ENCODE data around the gene EXOC1L.
"Not testable (repeated sequence)": the region's sequence is repeated elsewhere in the genome, so short reads cannot be mapped to it uniquely, and the experiment has no call there.

EXOC1L gene

DNA sequence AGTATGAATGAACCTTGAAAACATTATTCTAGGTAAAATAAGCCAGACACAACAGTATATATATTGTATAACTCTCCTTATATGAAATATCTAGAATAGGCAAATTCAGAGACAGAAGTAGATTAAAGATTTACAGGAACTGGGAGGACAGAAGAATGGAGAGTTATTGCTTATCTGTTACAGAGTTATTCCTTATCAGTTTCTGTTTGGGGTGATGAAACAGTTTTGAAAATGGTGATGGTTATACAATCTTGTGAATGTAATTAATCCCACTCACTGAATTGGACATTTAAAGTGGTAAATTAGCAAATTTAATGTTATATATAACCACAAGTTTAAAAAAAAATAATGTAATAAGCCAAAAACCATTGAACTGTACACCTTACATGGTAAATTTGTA, 19.4 kb downstream of the EXOC1L start:
- no peak for DNase-seq

DNA sequence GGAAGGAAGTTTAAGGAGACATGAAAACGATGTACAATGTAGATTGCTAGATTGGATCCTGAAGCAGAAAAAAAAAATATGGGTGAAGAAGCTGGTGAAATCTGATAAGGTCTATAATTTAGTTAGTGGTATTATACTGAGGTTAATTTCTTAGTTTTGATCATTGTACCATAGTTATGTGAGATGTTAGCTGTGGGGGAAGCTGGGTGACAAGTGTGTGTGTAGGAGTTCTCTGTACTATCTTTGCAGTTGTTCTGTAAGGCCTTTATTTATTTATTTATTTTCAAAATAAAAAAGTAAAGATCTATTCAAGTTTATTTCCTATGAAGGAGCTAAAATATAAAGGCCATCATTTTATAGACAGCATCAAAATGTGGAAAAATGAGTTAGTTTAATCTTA, 21.4 kb downstream of the EXOC1L start:
- DNase-seq, result no peak

DNA sequence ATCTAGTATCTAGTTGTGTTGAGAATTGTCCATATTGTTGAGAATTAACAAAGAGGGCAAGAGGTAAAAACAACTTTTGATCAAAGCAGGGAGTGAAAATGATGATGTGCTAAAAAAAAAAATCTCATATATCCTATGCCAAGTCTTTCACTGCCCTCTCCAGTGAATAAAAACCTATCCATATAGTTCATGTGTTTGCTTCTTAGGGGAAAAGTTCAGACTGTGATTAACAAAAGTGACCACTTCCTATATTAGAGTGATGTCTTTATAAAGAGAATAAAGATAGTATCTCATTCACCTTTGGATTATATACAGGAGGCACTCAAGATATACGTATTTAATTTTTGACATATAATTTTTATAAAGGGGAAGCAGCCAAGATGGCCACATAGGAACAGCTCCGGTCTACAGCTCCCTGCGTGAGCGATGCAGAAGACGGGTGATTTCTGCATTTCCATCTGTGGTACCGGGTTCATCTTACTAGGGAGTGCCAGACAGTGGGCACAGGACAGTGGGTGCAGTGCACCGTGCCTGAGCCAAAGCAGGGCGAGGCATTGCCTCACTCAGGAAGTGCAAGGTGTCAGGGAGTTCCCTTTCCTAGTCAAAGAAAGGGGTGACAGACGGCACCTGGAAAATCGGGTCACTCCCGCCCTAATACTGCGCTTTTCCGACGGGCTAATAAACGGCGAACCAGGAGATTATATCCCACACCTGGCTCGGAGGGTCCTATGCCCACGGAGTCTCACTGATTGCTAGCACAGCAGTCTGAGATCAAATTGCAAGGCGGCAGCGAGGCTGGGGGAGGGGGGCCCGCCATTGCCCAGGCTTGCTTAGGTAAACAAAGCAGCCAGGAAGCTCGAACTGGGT, 22.0 kb downstream of the EXOC1L start:
- not testable (repeated sequence) for DNase-seq

DNA sequence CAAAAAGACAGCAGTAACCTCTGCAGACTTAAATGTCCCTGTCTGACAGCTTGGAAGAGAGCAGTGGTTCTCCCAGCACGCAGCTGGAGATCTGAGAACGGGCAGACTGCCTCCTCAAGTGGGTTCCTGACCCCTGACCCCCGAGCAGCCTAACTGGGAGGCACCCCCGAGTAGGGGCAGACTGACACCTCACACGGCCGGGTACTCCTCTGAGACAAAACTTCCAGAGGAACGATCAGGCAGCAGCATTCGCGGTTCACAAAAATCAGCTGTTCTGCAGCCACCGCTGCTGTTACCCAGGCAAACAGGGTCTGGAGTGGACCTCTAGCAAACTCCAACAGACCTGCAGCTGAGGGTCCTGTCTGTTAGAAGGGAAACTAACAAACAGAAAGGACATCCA, 22.7 kb downstream of the EXOC1L start:
- DNase-seq, result not testable (repeated sequence)

DNA sequence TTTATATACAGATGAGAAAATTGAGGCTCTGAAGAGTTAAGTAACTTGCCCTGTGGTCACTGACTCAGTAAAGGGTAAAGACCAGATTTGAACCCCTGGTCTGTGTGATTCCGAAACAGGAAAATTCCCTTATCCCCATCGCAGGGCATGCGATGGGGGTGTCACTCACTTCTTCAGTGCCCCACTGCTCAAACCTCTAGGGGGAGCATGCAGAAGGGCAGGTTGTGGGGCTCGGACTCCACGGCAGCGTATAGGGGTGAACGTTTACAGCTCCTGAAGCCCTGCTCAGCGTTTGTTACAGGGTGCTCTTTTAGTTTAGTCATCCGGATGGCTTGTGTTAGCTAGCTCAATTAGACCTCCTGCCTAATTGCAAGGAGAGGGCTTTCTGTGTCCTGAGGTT, 30.1 kb downstream of the EXOC1L start:
- DNase-seq, result no peak

DNA sequence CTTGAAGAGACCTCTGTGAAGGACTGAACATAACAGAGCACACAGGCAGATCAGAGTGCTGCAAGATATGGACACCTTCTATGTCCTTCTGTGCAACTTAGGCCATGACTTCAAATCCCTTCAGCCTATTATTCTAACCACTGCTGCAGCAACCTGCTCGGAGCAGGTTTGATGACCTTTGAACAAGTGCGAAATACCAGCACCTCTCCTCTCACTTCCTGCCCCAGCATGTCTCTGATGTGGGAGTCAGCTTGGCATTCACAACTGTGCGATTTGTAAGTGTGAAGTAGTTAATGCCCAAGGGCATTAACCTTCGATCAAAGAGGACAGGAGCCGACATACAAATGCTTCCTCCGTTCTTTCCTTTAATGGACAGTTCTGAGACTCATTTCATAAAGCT, 32.3 kb downstream of the EXOC1L start:
- no peak for DNase-seq

DNA sequence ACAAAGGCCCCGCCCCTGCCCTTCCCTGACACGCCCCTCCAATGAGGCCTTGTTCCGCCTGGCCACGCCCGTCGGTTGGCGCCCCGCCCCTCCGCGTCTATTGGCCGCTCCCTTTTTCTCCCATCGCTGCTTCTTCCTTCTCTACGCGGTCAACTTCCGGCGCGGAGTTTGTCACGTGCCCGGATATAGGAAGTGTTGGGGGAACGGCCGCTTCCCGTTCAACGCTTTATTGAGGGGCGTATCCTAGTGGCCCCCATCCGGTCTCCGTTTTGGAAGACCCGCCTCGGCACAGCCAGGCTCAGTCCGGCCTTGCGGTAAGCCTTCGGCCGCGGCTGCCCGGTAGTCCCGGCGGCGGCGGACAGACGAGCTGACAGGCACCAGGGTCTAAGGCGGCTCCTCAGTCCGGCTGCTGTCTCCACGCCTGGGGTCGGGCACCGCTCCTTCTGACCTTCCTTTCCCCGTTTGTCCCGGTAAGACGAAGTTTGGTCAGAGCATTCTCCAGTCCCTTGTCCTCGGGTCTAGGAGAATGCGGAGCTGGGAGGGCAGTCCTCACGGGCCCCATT, 34.0 kb downstream of the EXOC1L start, which contains the start of gene EXOC1:
EXOC1 (plus strand) TSS at position 165 of the 563 bp plus-strand sequence. CDS start 4,676 bp downstream, outside the sequence.
- DNase-seq, result peak; percentile 30

DNA sequence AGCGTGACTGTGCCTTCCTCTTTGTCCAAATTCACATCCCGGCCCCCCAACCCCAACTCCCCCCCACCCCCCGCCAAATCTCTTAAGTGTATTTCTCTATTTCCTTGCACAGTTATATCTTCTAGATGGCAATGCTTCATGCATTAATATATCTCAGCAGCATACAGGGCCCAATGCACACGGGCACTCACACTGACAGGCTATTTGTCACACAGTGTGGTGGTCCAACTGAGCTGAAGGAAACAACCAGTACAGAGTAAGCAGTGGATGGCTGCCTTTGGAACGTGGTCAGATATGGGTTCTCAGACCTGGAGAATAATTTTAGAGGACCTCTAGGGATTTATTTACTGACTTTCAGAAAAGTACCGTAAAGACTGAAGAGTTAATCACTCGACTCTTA, 34.5 kb downstream of the EXOC1L start:
- DNase-seq, result no peak

DNA sequence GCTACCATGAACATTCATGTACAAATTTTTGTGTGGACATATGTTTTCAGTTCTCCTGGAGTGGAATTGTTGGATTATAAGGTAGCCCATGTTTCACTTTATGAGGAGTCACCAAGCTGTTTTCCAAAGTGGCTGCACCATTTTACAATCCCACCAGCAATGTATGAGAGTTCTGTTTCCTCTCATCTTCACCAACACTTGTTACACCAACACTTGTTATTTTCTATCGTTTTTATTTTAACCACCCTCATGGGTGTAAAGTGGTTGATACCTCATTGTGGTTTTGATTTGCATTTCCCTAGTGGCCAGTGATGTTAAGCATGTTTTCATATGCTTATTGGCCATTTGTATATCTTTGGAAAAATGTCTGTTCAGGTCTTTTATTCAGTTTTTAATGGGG, 38.0 kb downstream of the EXOC1L start:
- no peak for DNase-seq

DNA sequence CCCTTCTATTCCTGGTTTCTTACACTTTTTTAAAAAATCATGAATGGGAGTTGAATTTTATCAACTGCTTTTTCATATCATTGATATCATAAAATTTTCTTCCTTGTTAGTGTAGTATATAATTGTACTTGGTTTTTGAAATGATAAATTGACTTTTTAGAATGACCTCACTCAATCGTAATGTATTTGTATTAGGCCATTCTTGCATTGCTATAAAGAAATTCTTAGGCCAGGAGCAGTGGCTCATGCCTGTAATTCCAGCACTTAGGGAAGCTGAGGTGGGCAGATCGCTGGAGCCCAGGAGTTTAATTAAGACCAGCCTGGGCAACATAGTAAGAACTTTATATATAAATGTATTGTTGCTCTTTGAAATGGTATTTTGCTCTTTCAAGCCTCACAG, 40.1 kb downstream of the EXOC1L start:
- no peak for DNase-seq

DNA sequence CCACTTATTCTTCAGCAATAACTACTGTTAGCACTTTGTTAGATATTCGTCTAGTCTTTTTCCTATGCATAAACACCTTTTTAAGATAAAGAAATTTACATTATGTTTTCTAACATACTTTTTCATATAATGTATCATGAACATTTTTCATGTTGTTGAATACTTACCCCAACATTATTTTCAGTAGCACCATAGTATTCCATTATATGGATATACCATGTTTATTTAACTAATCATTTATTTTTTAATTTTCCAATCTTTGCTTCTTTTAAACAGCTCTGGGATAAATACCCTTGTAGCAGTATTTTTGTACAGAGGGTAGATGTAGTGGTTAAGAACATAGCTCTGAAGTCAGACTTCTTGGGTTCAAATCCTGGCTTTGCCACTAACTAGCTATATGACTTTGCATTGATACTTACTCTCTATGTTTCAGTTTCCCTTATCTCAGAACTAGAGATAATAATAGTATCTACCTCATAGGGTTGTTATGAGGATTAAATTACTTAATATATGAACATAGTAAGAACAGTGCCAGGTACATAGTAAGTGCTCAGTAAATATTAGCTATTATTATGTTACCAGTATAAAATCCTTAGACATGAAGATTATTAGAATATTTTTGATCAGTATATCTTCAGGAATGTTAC, 45.1 kb downstream of the EXOC1L start:
- DNase-seq, result no peak

DNA sequence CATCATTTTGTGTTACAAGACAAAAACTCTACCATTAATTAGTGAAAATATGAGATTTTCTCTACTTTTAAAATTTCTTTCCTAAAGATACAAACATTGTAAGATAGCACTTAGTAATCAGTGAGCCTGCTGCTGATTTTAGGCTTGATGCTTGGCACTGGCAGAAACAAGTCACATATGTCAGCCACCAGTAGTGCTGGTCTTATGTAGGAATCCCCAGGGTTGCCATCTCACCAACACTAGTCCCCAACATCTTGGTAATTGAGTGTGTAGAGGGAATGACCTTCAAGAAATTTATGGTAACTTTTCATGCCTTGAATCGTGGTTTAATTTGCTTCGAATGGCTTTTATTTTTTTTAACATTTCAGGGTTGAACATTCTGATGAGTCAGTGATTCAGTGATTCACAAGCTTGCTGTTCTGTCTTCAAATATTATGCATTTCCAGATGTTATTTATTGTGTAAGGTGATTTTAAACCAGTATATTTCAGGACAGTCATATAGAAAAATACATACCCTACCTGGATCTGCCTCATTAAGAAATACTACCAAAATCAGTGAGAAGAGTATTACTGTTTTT, 45.7 kb downstream of the EXOC1L start:
- no peak for DNase-seq

DNA sequence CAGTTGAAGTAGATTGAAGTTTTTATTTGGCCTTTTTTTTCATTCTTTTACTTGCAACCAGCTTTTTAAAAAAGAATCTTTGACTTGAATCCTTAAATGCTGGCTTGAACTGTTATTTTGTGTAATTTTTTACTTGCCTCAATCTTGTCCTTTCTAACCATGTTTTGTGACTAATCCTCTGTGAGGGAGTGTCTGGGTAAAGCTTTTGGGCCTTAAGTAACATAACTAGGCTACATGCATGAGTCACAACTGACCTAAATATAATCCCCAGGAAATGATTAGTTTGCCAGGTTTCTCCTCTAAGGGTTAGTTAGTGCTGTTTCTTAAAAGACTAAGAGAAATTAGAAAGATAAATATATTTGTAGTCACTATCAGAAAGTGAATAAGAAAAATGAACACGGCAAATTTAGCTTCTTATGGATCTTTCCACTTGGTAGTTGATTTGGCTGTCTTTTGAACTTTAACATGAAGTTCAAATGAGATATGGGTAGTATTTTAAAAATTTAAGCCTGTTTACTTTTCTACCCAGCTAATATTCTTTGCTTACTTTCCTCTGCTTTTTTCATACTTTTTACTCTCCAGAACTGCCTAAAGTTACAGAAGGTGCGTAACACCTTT, 46.8 kb downstream of the EXOC1L start:
- DNase-seq, result no peak

DNA sequence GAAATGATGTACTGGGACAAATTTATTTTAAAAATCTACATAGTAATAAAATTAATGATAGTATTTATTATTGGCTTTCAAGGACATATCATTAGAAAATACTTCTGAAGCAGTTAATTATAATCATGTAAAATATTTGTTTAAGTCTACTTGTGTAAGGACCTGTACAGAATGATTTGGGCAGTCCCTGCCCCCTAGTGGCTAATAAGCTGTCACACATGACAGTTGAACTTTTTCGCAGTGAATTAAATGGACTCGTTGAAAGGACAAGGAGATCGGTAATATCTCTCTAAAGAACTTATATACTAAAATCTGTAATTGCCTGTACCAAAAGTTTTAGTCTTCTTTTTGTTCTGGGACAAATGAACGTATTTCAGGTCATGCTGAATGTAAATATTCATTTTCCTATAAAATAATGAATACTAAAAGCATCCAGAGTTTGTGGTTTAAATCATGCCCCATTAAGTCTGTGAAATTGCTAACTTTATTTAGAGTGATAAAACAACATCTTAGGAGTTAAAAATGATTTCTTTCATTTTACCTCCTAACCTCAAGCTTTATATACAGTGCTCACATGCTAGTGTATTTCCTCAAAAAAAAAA, 47.5 kb downstream of the EXOC1L start:
- no peak for DNase-seq

DNA sequence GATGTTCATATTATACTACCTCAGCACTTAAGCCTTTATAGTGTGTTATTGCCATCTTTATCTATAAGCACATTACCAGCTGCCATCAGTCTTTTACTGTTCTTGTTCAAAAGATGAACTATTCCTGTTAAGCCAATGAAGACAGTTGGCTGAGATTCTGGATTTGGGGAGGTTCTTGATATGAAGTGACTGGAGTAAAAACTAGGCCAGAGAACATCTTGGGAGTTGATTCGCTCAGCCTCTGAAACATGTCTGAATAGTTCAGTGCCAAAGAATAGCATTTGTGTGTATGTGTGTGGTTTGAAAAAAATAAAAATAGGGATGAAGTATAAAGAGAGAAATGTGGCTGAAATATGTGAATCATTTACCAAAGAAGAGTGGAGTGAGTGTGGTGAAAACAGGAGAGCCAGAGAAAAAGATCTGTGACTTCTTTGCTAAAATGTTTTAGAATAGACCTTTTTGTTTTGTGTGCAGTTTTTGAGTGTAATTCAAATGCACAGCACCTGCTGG, 49.0 kb downstream of the EXOC1L start:
- no peak for DNase-seq

DNA sequence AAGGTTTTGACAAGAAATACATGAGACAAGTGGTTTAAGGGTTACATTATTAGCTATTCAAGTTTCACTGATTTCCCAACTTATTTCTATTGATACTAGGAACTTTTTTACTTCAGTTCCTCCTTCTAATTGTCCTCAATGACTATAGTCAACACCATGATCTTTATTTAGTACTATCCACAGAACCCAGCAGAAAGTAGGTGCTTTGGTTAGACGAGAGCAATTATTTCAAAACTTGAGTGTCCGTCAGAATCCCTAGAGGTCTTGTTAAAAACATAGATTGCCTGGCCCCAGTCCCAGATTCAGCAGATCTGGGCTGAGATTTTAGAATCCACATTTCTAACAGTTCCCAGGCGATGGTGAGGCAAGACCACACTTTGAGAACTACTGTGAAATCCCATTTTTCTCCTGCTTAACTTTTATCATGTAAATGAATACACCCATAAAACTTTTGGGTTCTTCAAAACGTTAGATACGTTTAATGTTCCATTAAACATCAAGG, 51.8 kb downstream of the EXOC1L start:
- no peak for DNase-seq

DNA sequence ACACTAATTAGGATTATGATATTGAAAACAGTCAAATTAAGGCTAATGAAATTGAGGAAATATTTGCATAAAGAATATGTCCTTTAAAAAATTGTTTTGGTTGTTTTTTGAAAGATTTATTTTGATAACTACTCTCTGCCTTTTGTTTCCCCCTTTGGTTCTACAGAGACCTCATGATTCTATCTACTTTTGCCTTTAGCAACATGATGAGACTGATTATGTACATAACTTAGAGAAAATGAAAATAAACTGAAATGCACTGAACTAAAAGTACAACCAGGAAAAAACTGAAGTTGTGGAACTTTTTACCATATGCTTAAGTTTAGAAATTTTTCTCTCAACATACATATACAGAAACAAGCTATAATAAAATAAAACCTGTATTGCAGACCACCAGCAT, 55.2 kb downstream of the EXOC1L start:
- DNase-seq, result no peak

DNA sequence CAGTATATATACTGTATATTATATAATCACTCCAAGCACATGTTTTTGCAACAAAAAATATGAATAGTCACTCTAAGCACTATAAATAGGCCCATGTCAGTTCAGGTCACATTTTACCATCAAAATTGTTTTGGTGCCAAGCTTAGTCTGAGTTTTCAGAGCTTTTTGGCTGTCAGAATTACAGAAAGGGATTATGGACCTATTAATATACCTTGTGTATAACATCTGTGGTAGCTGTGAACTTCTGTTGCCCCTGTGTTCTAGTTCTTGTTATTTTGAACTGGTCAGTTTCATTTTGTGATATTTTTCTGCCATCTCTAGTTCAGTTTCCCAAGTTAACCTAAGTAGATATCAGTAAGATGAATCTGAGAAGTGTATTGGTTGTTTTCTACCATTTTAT, 56.8 kb downstream of the EXOC1L start:
- DNase-seq, result no peak

DNA sequence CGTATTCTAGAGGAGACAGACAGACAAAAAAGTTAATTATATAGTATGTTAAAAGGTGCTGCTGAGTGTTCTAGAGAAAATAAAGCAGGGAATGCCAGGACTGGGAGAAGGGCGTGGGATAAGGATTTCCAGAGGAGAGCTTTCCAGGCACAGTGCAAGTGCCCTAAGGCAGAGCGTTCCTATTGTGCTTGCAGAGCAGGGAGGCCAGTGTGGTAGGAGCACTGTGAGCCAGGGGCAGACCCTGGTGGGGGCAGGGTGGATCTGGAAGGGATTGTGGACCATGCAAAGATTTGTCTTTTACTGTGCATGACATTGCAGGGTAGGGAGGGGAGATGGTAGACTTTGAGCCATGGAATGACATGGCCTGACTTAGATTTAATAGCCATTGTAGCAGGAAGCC, 59.6 kb downstream of the EXOC1L start:
- DNase-seq, result no peak

DNA sequence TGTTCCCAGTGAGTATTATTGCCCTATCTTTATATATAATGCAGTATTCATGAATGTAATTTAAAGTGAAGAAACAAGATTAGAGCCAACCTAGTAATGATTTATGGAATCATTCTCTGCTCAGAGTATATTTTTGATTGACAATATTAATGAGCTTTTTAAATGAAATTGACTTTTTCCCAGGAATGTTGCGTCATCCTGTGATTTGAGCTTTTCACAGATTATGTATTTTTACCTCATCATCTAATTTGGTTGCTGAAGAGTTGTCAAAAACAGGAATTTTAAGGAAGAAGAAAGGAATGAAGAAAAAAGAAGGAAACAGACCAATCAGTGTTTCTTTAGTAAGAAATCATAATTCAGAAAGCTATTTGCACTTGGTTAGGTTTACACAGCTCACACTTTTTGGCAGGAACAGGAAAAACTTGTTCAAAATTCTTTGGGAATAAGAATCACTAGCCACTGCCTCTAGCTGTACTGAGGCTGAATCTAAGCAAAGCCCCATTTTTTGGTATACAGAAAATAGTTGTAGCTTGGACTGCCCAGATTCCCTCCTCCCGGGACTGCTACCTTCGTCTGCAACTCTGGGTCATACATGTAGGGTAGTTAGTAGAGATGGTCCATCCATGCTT, 61.2 kb downstream of the EXOC1L start:
- no peak for DNase-seq

DNA sequence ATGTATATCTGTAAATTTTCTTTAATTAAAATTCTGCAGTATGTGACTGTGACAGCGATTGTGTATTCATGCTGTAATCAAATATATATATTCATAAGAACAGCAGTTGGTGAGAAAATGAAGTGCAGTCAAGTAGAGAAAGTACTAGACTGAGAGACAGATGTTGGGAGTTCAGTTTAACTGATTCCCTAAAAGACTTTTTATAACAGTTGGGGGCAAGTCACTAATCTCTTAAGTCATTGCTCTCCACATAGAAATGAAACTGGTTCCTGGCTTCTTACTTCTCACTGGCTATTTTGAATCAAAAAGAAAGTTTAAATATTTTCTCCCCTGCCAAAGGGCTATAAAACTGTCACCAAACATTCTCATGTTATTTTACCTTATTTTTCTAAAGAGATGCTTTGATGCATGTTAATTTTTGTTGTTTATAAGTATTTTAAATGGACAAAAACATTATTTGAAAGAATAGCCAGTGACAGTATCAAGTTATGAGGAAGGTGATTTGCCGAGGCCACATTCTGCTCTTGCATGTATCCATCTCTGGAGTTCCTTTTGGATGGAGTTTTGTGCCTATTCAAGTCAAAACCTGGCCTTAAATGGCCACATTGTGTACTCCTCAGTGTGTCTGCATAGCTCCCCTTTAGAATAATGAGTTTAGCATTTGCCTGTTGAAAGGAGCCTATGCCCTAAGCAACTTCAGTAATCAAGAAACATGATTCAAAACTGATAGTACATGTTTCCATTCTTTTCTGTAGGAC, 64.7 kb downstream of the EXOC1L start:
- no peak for DNase-seq

All from cortex of kidney (tissue), 1 donor.